CD14-positive monocyte (primary cell): ENCODE measurements around the gene ZBTB4. TPM values are rescaled to one million over a fixed set of nuclear protein-coding genes. Genes with fewer than 3 reads are reported as not detected.

Experiments used
- DNase-seq, 3 donors: peaks; one replicate each; pipeline ENCODE4 v3.0.0-alpha.2; 2011 to 2022
- H2AFZ ChIP-seq: 2 replicates; pipeline ENCODE4 v1.6.0; 2012; ENCODE audit warnings: mild to moderate bottlenecking, low read depth, low read length, inconsistent platforms; ENCODE audit not compliant: insufficient read depth, poor library complexity, severe bottlenecking
- H3K27ac ChIP-seq, 2 donors: 1 replicate in 1 of 2; 2 replicates in 1 of 2; pipeline ENCODE4 v1.5.1; 2012 to 2013; ENCODE audit warnings: low read length in 2 of 2, control low read depth in 1 of 2, inconsistent platforms in 1 of 2, low read depth in 1 of 2, mild to moderate bottlenecking in 1 of 2
- H3K27me3 ChIP-seq, 2 donors: one replicate each; pipeline versions ENCODE4 v1.6.0 to v1.6.1; 2011 to 2013; ENCODE audit warnings: low read length in 2 of 2; ENCODE audit not compliant: control insufficient read depth in 2 of 2, insufficient read depth in 2 of 2
- H3K36me3 ChIP-seq, 2 donors: replicated peaks in 1 of 2; 1 replicate in 1 of 2; 2 replicates in 1 of 2; pipeline versions ENCODE4 v1.5.1 to v1.6.1; 2012 to 2013; ENCODE audit warnings: low read length in 2 of 2, control low read depth in 1 of 2, inconsistent platforms in 1 of 2, mild to moderate bottlenecking in 1 of 2; ENCODE audit not compliant: insufficient read depth in 2 of 2, control insufficient read depth in 1 of 2
- H3K4me1 ChIP-seq, 2 donors: 1 replicate in 1 of 2; 2 replicates in 1 of 2; pipeline versions ENCODE4 v1.5.1 to v1.6.1; 2012 to 2013; ENCODE audit warnings: low read length in 2 of 2, control low read depth in 1 of 2, inconsistent platforms in 1 of 2, mild to moderate bottlenecking in 1 of 2, moderate library complexity in 1 of 2; ENCODE audit not compliant: insufficient read depth in 2 of 2, control insufficient read depth in 1 of 2
- H3K4me2 ChIP-seq: replicated peaks from 2 replicates; pipeline ENCODE3; 2012; ENCODE audit warnings: low read length, moderate library complexity, mild to moderate bottlenecking; ENCODE audit not compliant: poor library complexity, severe bottlenecking; ENCODE audit errors: extremely low read depth
- H3K4me3 ChIP-seq, 3 experiments: fragments of 200-600 bp in 1 of 3; sonication (generic) in 1 of 3; replicated peaks in 1 of 3; 1 replicate in 2 of 3; 2 replicates in 1 of 3; pipeline ENCODE4 v1.5.1; 2011 to 2013; ENCODE audit warnings: low read length in 3 of 3, mild to moderate bottlenecking in 3 of 3, control low read depth in 2 of 3, low read depth in 2 of 3, inconsistent platforms in 1 of 3, moderate library complexity in 1 of 3
- H3K79me2 ChIP-seq: 2 replicates; pipeline ENCODE4 v1.6.0; 2012; ENCODE audit warnings: mild to moderate bottlenecking, control low read depth, inconsistent platforms, low read length, moderate library complexity; ENCODE audit not compliant: insufficient read depth
- H3K9ac ChIP-seq: 2 replicates; pipeline ENCODE4 v1.6.0; 2017; ENCODE audit warnings: low read length, mild to moderate bottlenecking; ENCODE audit not compliant: insufficient read depth, poor library complexity, severe bottlenecking
- H3K9me3 ChIP-seq, 2 donors: replicated peaks in 1 of 2; 1 replicate in 1 of 2; 2 replicates in 1 of 2; pipeline versions ENCODE4 v1.5.1 to v1.6.1; 2012 to 2013; ENCODE audit warnings: low read length in 2 of 2, control low read depth in 1 of 2; ENCODE audit not compliant: control insufficient read depth in 1 of 2, insufficient read depth in 1 of 2
- H4K20me1 ChIP-seq: 2 replicates; pipeline ENCODE4 v1.6.0; 2012; ENCODE audit warnings: mild to moderate bottlenecking, low read length, control low read depth, moderate library complexity; ENCODE audit not compliant: insufficient read depth
- H3K27ac Mint-ChIP-seq, 7 donors: one replicate each; pipeline ENCODE4 v1.8.0; 2020; ENCODE audit warnings: mild to moderate bottlenecking in 7 of 7, mixed read lengths in 7 of 7, moderate library complexity in 6 of 7, inconsistent platforms in 2 of 7
- H3K27me3 Mint-ChIP-seq, 3 donors: one replicate each; pipeline ENCODE4 v1.8.0; 2021 to 2022; ENCODE audit warnings: low read depth in 3 of 3, mild to moderate bottlenecking in 3 of 3, mixed read lengths in 3 of 3, moderate library complexity in 3 of 3, inconsistent platforms in 1 of 3
- H3K36me3 Mint-ChIP-seq, 2 donors: one replicate each; pipeline ENCODE4 v1.8.0; 2020; ENCODE audit warnings: mixed read lengths in 2 of 2, inconsistent platforms in 1 of 2, mild to moderate bottlenecking in 1 of 2
- H3K4me1 Mint-ChIP-seq: one replicate; pipeline ENCODE4 v1.8.0; 2020; ENCODE audit warnings: mild to moderate bottlenecking, mixed read lengths
- H3K4me3 Mint-ChIP-seq, 2 donors: one replicate each; pipeline ENCODE4 v1.8.0; 2020; ENCODE audit warnings: mild to moderate bottlenecking in 2 of 2, mixed read lengths in 2 of 2, moderate library complexity in 1 of 2
- H3K9me3 Mint-ChIP-seq, 7 donors: one replicate each; pipeline ENCODE4 v1.8.0; 2020 to 2022; ENCODE audit warnings: mixed read lengths in 7 of 7, mild to moderate bottlenecking in 6 of 7, moderate library complexity in 6 of 7, inconsistent platforms in 2 of 7
- CTCF ChIP-seq: fragments of 200-600 bp; IDR thresholded peaks from one replicate; pipeline ENCODE4 v1.8.0; 2022; ENCODE audit warnings: antibody characterized with exemption, mild to moderate bottlenecking
- WGBS: methylation state at CpG from one replicate; pipeline ENCODE4 v1.1.5; 2013; ENCODE audit warnings: missing lambda C conversion rate; ENCODE audit not compliant: insufficient coverage; 5-methylcytosine and 5-hydroxymethylcytosine counted together
- intact Hi-C, 2 donors: fragments of 100-400 bp; cut with micrococcal nuclease; formaldehyde crosslinking; loops; one replicate each; pipeline versions ENCODE4 v1.15.0 to v1.15.1; 2023
- polyA plus RNA-seq, 3 donors: library from polyadenylated mRNA; depleted of rRNA in 1 of 3; unstranded in 2 of 3; stranded (reverse) in 1 of 3; fragments of 300-500 nt in 2 of 3; fragments of >200 nt in 1 of 3; fragmentation: Illumina TruSeq in 2 of 3; gene quantifications; 1 replicate in 2 of 3; 2 replicates in 1 of 3; pipeline ENCODE4 v1.2.3, GENCODE V29; 2012 to 2021

The ZBTB4 gene
- polyA plus RNA-seq, 3 donors = 3.4 to 8.1 (median 4.4) TPM

- H3K9me3 Mint-ChIP-seq = no peaks in the 10 kb centered on the region
- H3K27ac ChIP-seq = no peak overlapping the region
- no peaks in the 10 kb centered on the region for H4K20me1 ChIP-seq
- H3K4me1 ChIP-seq = peaks cover 18 to 21% of the 10 kb centered on the region in 2 donors
- H2AFZ ChIP-seq = no peak overlapping the region
- H3K27me3 ChIP-seq = no peaks in the 10 kb centered on the region
- H3K9me3 ChIP-seq = no peaks in the 10 kb centered on the region
- DNase-seq = no peak
- WGBS = 98% methylated on average over 29 of the region's 44 CpGs
- H3K4me3 Mint-ChIP-seq = no peak overlapping the region
- peaks cover 15 to 33% of the 10 kb centered on the region in 2 donors for H3K36me3 Mint-ChIP-seq
- H3K4me1 Mint-ChIP-seq = peaks cover 17% of the 10 kb centered on the region
- H3K9ac ChIP-seq = no peak overlapping the region
- H3K27ac Mint-ChIP-seq = no peak overlapping the region
- no peak overlapping the region for H3K4me2 ChIP-seq
- H3K4me3 ChIP-seq = no peak overlapping the region
- H3K79me2 ChIP-seq = no peaks in the 10 kb centered on the region
- H3K27me3 Mint-ChIP-seq = no peaks in the 10 kb centered on the region
- TF ChIP-seq CTCF = no peak
- peaks cover 22 to 25% of the 10 kb centered on the region in 2 donors for H3K36me3 ChIP-seq
- intact Hi-C loops = no loop called here
Measured at GRCh38 chr17:7462474-7463371, 16.7 kb downstream of the ZBTB4 start.

GRCh38 chr17:7460850-7461660, 18.4 kb downstream of the ZBTB4 start:
- WGBS = 97% methylated on average over 5 of the region's 7 CpGs
- intact Hi-C loops = no loop called here
- Mint-ChIP-seq H3K36me3 (peaks cover 12 to 26% of the 10 kb centered on the region in 2 donors), H3K4me1 (peaks cover 12% of the 10 kb centered on the region), H3K4me3 (no peak overlapping the region), H3K27me3 (no peaks in the 10 kb centered on the region), H3K9me3 (no peaks in the 10 kb centered on the region), H3K27ac (peak overlapping the region in 1 of 7 donors; percentile 54)
- H3K79me2 ChIP-seq = peaks cover 7% of the 10 kb centered on the region
- H2AFZ ChIP-seq = no peak overlapping the region
- H3K27ac ChIP-seq = no peak overlapping the region
- DNase-seq = no peak
- H3K27me3 ChIP-seq = no peaks in the 10 kb centered on the region
- no peak for TF ChIP-seq CTCF
- no peaks in the 10 kb centered on the region for H4K20me1 ChIP-seq
- H3K4me1 ChIP-seq = peaks cover 8 to 11% of the 10 kb centered on the region in 2 donors
- no peaks in the 10 kb centered on the region for H3K9me3 ChIP-seq
- no peak overlapping the region for H3K4me3 ChIP-seq
- H3K4me2 ChIP-seq = no peak overlapping the region
- peaks cover 22 to 25% of the 10 kb centered on the region in 2 donors for H3K36me3 ChIP-seq
- H3K9ac ChIP-seq = no peak overlapping the region
